Testis (tissue), 3 donors: ENCODE data around the gene RBM20. TPM values are rescaled to one million over a fixed set of nuclear protein-coding genes. Genes with fewer than 3 reads are reported as not detected.
"Not testable (repeated sequence)": the region's sequence is repeated elsewhere in the genome, so short reads cannot be mapped to it uniquely, and the experiment has no call there.

Source experiments
- DNase-seq: peaks from one replicate; pipeline ENCODE4 v3.0.0-alpha.2; 2019
- H3K27ac ChIP-seq, 2 donors: fragments of 200-600 bp; sonication (generic); one replicate each; pipeline ENCODE4 v1.5.1; 2019
- H3K27me3 ChIP-seq: fragments of 200-600 bp; sonication (generic); one replicate; pipeline ENCODE4 v1.5.1; 2019
- H3K36me3 ChIP-seq: fragments of 200-600 bp; sonication (generic); one replicate; pipeline ENCODE4 v1.5.1; 2017; ENCODE audit warnings: low read depth; ENCODE audit errors: missing control alignments
- H3K4me1 ChIP-seq: fragments of 200-600 bp; sonication (generic); one replicate; pipeline ENCODE4 v1.5.1; 2019
- H3K4me3 ChIP-seq, 2 donors: fragments of 200-600 bp; sonication (generic); one replicate each; pipeline ENCODE4 v1.5.1; 2017 to 2019
- H3K9me3 ChIP-seq: fragments of 200-600 bp; sonication (generic); one replicate; pipeline ENCODE4 v1.5.1; 2017
- POLR2A ChIP-seq: fragments of 450-650 bp; IDR thresholded peaks from one replicate; pipeline ENCODE4 v1.6.1; 2017; ENCODE audit warnings: antibody characterized with exemption, mild to moderate bottlenecking, moderate library complexity
- WGBS, 2 donors: methylation state at CpG; one replicate each; pipeline ENCODE4 v1.1.5; 2018; 5-methylcytosine and 5-hydroxymethylcytosine counted together
- intact Hi-C: fragments of 100-400 bp; cut with DNase I; formaldehyde crosslinking; loops from one replicate; pipeline ENCODE4 v1.15.1; 2023; ENCODE audit warnings: low total_unique reads
- polyA plus RNA-seq: library from polyadenylated mRNA; stranded (reverse); fragments of 350-450 nt; fragmentation: Illumina TruSeq; extraction: RNeasy Lipid Tissue Mini Kit (QIAGEN cat#74804); gene quantifications from one replicate; pipeline ENCODE4 v1.2.3, GENCODE V29; 2014; ENCODE audit warnings: low read depth, low replicate concordance; ENCODE audit not compliant: insufficient read depth
- total RNA-seq, 2 donors: library from RNA; depleted of rRNA; stranded (reverse); fragments of >200 nt; gene quantifications; one replicate each; pipeline ENCODE4 v1.2.3, GENCODE V29; 2016
- TF ChIP-seq, protein P1 (sequence below), 3 experiments: fragments of 450-650 bp in 2 of 3; fragments of 200-600 bp in 1 of 3; sonication (generic) in 1 of 3; IDR thresholded peaks; one replicate each; pipeline ENCODE4 v1.5.1; 2016 to 2019; ENCODE audit warnings: antibody characterized with exemption in 3 of 3, mild to moderate bottlenecking in 2 of 3, moderate library complexity in 1 of 3

RBM20 gene
- total and polyA plus RNA-seq, 3 donors from 2014 or later: 1.7 to 5.3 (median 3.1) TPM

- no peaks in the 10 kb centered on the region for H3K4me1 ChIP-seq
- no peaks in the 10 kb centered on the region for H3K27me3 ChIP-seq
- TF ChIP-seq, protein P1, sequence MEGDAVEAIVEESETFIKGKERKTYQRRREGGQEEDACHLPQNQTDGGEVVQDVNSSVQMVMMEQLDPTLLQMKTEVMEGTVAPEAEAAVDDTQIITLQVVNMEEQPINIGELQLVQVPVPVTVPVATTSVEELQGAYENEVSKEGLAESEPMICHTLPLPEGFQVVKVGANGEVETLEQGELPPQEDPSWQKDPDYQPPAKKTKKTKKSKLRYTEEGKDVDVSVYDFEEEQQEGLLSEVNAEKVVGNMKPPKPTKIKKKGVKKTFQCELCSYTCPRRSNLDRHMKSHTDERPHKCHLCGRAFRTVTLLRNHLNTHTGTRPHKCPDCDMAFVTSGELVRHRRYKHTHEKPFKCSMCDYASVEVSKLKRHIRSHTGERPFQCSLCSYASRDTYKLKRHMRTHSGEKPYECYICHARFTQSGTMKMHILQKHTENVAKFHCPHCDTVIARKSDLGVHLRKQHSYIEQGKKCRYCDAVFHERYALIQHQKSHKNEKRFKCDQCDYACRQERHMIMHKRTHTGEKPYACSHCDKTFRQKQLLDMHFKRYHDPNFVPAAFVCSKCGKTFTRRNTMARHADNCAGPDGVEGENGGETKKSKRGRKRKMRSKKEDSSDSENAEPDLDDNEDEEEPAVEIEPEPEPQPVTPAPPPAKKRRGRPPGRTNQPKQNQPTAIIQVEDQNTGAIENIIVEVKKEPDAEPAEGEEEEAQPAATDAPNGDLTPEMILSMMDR (IDR thresholded peaks at IDR 0.05): no peak
- no peak for TF ChIP-seq POLR2A
- H3K27ac ChIP-seq: no peak overlapping the region
- no peak for DNase-seq
- 93 to 95% methylated on average over 4 of the region's 4 CpGs for WGBS, 2 donors
- no peak overlapping the region for H3K4me3 ChIP-seq
- intact Hi-C loops: no loop called here
- H3K36me3 ChIP-seq: no peaks in the 10 kb centered on the region
- H3K9me3 ChIP-seq: no peaks in the 10 kb centered on the region
These were observed 12.5 kb downstream of the RBM20 start for GRCh38 chr10:110656612-110657011.

GRCh38 chr10:110657973-110658691, 14.0 kb downstream of the RBM20 start:
- Histone ChIP-seq H3K4me3 (no peak overlapping the region), H3K9me3 (no peaks in the 10 kb centered on the region), H3K27me3 (no peaks in the 10 kb centered on the region), H3K4me1 (no peaks in the 10 kb centered on the region), H3K27ac (no peak overlapping the region), H3K36me3 (no peaks in the 10 kb centered on the region)
- intact Hi-C loops: no loop called here
- no peak for TF ChIP-seq POLR2A
- TF ChIP-seq, protein P1 (IDR thresholded peaks at IDR 0.05): no peak
- 77 to 89% methylated on average over 11 of the region's 11 CpGs for WGBS, 2 donors
- DNase-seq: no peak

DNA sequence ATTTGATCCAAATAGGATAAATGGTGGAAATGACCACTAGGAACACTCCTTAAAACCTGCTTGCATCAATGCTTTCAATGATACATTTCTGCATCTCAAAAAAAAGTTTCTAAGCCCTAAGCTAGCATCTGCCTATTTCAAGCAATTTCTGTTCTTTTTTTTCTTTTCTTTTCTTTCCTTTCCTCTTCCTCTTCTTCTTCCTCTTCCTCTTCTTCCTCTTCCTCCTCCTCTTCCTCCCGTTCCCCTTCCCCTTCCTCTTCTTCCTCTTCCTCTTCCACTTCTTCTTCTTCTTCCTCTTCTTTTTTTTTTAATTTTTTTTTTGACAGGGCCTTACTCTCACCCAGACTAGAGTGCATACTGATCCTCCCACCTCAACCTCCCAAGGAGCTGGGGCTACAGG, 15.4 kb downstream of the RBM20 start:
- H3K27ac ChIP-seq: no peak overlapping the region
- H3K9me3 ChIP-seq: no peaks in the 10 kb centered on the region
- intact Hi-C loops: no loop called here
- 78 to 92% methylated on average over 1 of the region's 1 CpG for WGBS, 2 donors
- no peak overlapping the region for H3K4me3 ChIP-seq
- DNase-seq: no peak
- no peaks in the 10 kb centered on the region for H3K27me3 ChIP-seq
- TF ChIP-seq, protein P1 (IDR thresholded peaks at IDR 0.05): no peak
- TF ChIP-seq POLR2A: no peak
- H3K36me3 ChIP-seq: no peaks in the 10 kb centered on the region
- no peaks in the 10 kb centered on the region for H3K4me1 ChIP-seq

GRCh38 chr10:110660289-110660688, 16.2 kb downstream of the RBM20 start:
- H3K27ac ChIP-seq, H3K4me1 ChIP-seq, H3K36me3 ChIP-seq, DNase-seq, H3K4me3 ChIP-seq, intact Hi-C loops, H3K27me3 ChIP-seq, H3K9me3 ChIP-seq: not testable (repeated sequence)
- WGBS, 2 donors: 92 to 97% methylated on average over 8 of the region's 8 CpGs

DNA sequence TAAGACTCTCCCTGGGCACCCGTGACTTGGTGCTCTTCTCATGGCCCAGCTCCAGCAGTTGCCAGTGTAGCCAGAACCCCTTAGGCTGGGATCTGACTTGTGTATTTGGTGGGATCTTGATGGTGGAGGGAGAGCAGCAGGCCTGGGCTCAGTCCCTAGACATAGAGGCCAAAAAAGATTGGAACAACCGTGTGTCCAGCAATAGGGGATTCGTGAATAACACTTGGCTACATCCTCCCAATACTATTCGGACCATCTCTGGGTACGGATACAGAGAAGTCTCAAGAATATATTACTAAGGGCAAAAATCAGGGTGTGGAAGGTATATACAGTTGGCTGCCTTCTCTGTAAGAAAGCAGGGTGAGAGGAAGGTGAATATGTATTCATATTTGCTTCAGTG, 17.2 kb downstream of the RBM20 start:
- TF ChIP-seq, protein P1 (IDR thresholded peaks at IDR 0.05): no peak
- no peak for TF ChIP-seq POLR2A
- DNase-seq: no peak
- Histone ChIP-seq H3K36me3 (no peaks in the 10 kb centered on the region), H3K9me3 (no peaks in the 10 kb centered on the region), H3K27ac (no peak overlapping the region), H3K4me1 (no peaks in the 10 kb centered on the region), H3K4me3 (no peak overlapping the region), H3K27me3 (no peaks in the 10 kb centered on the region)
- WGBS, 2 donors: 86 to 95% methylated on average over 5 of the region's 5 CpGs
- intact Hi-C loops: no loop called here
